Measurements from ENCODE around the gene MACROD2.

MACROD2 gene

DNA sequence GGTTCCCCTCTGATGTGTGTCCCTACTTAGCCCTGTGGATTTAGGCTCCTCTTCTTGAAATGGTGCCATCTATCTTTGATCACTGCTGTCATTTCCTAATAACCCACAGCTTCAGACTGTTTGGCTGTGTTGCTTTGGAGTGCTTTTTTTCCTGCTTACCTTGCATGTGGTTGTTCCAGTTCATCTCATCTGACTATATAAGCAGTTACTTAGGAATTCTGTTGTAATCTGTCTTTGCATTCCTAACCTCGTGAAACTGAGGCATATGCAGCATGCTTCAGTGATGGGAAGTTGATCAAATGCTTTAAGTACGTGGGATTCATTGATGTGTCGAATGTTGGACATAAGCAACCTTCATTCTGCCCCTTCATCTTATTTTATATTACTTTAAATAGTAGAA, 457.9 kb downstream of the MACROD2 start (continued):
- TF ChIP-seq, protein P1, sequence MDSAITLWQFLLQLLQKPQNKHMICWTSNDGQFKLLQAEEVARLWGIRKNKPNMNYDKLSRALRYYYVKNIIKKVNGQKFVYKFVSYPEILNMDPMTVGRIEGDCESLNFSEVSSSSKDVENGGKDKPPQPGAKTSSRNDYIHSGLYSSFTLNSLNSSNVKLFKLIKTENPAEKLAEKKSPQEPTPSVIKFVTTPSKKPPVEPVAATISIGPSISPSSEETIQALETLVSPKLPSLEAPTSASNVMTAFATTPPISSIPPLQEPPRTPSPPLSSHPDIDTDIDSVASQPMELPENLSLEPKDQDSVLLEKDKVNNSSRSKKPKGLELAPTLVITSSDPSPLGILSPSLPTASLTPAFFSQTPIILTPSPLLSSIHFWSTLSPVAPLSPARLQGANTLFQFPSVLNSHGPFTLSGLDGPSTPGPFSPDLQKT (IDR thresholded peaks at IDR 0.05; ENCODE audit: borderline replicate concordance, low read depth, low read length) = no peak
- no peak for TF ChIP-seq ZNF830 (tag by site-specific recombination; IDR thresholded peaks at IDR 0.05; ENCODE audit: low read depth)
- TF ChIP-seq YY1 (tag by site-specific recombination; IDR thresholded peaks at IDR 0.05) = no peak
- no peak for TF ChIP-seq PATZ1 (tag by site-specific recombination; IDR thresholded peaks at IDR 0.05)
- TF ChIP-seq ZNF280D (tag by site-specific recombination; IDR thresholded peaks at IDR 0.05) = no peak

GRCh38 chr20:14454296-14454695, 459.0 kb downstream of the MACROD2 start:
- Histone ChIP-seq H3K4me3 (ENCODE audit: low read depth, low read length) (no peak overlapping the region), H3K4me1 (ENCODE audit: control insufficient read depth, insufficient read depth, low read length) (peaks cover 2% of the 10 kb centered on the region; the same call in 1 of the 2 replicates), H3K36me3 (ENCODE audit: control insufficient read depth in 2 of 2, insufficient read depth in 1 of 2, low read length in 2 of 2) (no peaks in the 10 kb centered on the region), H3K27ac (ENCODE audit: extremely low read depth, low read depth, low read length) (no peak overlapping the region), H3K9me3 (ENCODE audit: control insufficient read depth, insufficient read depth, low read depth, low read length) (no peaks in the 10 kb centered on the region)
- POLR2A ChIA-PET = interaction anchor here (0.6 kb wide), 1 partner anchor 62 kb away, joined by 3 read pairs; no protein-coding TSS in a partner anchor
- CTCF ChIA-PET = interaction anchor here (0.6 to 0.7 kb wide), 4 partner anchors 15 to 526 kb away, joined by 3 to 4 read pairs (median 4); no protein-coding TSS in a partner anchor
- TF ChIP-seq ZNF280C (tag by site-specific recombination; IDR thresholded peaks at IDR 0.05) (no peak), ZNF514 (tag by site-specific recombination; IDR thresholded peaks at IDR 0.05) (no peak), ZNF302 (tag by site-specific recombination; IDR thresholded peaks at IDR 0.05; ENCODE audit: low read depth) (no peak), ZSCAN5A (tag by site-specific recombination; IDR thresholded peaks at IDR 0.05) (no peak), ATF2 (tag by site-specific recombination; IDR thresholded peaks at IDR 0.05; ENCODE audit: low read depth) (no peak), ZSCAN16 (tag by site-specific recombination; IDR thresholded peaks at IDR 0.05) (no peak)
- TF ChIP-seq, protein P2, sequence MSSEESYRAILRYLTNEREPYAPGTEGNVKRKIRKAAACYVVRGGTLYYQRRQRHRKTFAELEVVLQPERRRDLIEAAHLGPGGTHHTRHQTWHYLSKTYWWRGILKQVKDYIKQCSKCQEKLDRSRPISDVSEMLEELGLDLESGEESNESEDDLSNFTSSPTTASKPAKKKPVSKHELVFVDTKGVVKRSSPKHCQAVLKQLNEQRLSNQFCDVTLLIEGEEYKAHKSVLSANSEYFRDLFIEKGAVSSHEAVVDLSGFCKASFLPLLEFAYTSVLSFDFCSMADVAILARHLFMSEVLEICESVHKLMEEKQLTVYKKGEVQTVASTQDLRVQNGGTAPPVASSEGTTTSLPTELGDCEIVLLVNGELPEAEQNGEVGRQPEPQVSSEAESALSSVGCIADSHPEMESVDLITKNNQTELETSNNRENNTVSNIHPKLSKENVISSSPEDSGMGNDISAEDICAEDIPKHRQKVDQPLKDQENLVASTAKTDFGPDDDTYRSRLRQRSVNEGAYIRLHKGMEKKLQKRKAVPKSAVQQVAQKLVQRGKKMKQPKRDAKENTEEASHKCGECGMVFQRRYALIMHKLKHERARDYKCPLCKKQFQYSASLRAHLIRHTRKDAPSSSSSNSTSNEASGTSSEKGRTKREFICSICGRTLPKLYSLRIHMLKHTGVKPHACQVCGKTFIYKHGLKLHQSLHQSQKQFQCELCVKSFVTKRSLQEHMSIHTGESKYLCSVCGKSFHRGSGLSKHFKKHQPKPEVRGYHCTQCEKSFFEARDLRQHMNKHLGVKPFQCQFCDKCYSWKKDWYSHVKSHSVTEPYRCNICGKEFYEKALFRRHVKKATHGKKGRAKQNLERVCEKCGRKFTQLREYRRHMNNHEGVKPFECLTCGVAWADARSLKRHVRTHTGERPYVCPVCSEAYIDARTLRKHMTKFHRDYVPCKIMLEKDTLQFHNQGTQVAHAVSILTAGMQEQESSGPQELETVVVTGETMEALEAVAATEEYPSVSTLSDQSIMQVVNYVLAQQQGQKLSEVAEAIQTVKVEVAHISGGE (tag by site-specific recombination; conservative IDR thresholded peaks at IDR 0.05; ENCODE audit: low read depth) = no peak
- TF ChIP-seq, protein P3, sequence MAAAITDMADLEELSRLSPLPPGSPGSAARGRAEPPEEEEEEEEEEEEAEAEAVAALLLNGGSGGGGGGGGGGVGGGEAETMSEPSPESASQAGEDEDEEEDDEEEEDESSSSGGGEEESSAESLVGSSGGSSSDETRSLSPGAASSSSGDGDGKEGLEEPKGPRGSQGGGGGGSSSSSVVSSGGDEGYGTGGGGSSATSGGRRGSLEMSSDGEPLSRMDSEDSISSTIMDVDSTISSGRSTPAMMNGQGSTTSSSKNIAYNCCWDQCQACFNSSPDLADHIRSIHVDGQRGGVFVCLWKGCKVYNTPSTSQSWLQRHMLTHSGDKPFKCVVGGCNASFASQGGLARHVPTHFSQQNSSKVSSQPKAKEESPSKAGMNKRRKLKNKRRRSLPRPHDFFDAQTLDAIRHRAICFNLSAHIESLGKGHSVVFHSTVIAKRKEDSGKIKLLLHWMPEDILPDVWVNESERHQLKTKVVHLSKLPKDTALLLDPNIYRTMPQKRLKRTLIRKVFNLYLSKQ (tag by site-specific recombination; IDR thresholded peaks at IDR 0.05; ENCODE audit: borderline replicate concordance) = no peak
- TF ChIP-seq, protein P4, sequence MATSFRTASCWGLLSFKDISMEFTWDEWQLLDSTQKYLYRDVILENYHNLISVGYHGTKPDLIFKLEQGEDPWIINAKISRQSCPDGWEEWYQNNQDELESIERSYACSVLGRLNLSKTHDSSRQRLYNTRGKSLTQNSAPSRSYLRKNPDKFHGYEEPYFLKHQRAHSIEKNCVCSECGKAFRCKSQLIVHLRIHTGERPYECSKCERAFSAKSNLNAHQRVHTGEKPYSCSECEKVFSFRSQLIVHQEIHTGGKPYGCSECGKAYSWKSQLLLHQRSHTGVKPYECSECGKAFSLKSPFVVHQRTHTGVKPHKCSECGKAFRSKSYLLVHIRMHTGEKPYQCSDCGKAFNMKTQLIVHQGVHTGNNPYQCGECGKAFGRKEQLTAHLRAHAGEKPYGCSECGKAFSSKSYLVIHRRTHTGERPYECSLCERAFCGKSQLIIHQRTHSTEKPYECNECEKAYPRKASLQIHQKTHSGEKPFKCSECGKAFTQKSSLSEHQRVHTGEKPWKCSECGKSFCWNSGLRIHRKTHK (tag by site-specific recombination; IDR thresholded peaks at IDR 0.05) = no peak
